Left lung (tissue), 10 donors: ENCODE measurements around the gene COL1A1. TPM values are rescaled to one million over a fixed set of nuclear protein-coding genes. Genes with fewer than 3 reads are reported as not detected.

ENCODE experiments used
- ATAC-seq: fragments of 200-7000 bp; cut with Tn5 transposase; one replicate; pipeline ENCODE4 v1.9.1; 2020; ENCODE audit warnings: moderate library complexity
- DNase-seq, 4 donors: peaks; one replicate each; pipeline ENCODE4 v3.0.0-alpha.2; 2013 to 2020
- H3K27ac ChIP-seq, 2 donors: fragments of 200-600 bp; sonication (generic) in 1 of 2; one replicate each; pipeline versions ENCODE4 v1.5.0 to v1.8.0; 2020 to 2021
- H3K27me3 ChIP-seq, 2 donors: fragments of 200-600 bp; sonication (generic) in 1 of 2; one replicate each; pipeline versions ENCODE4 v1.5.0 to v1.8.0; 2020 to 2021
- H3K36me3 ChIP-seq, 2 donors: fragments of 200-600 bp; sonication (generic) in 1 of 2; one replicate each; pipeline versions ENCODE4 v1.5.0 to v1.8.0; 2020 to 2021
- H3K4me1 ChIP-seq, 2 donors: fragments of 200-600 bp; one replicate each; pipeline ENCODE4 v1.8.0; 2021
- H3K4me3 ChIP-seq, 2 donors: fragments of 200-600 bp; sonication (generic) in 1 of 2; one replicate each; pipeline versions ENCODE4 v1.5.0 to v1.8.0; 2020 to 2021; ENCODE audit warnings: mild to moderate bottlenecking in 1 of 2
- H3K9me3 ChIP-seq, 2 donors: fragments of 200-600 bp; sonication (generic) in 1 of 2; one replicate each; pipeline versions ENCODE4 v1.5.0 to v1.8.0; 2020 to 2021
- intact Hi-C, 2 donors: fragments of 100-400 bp; cut with DNase I; formaldehyde crosslinking; loops; one replicate each; pipeline versions ENCODE4 v1.11.2 to v1.14.2; 2022
- polyA plus RNA-seq, 6 donors: library from polyadenylated mRNA; unstranded; fragments of 120-200 nt; gene quantifications; one replicate each; pipeline ENCODE4 v1.2.1, GENCODE V29; 2013; ENCODE audit not compliant: insufficient read length in 6 of 6
- total RNA-seq, 2 donors: library from RNA; stranded (reverse); fragmentation: NEBNext Ultra II Directional; extraction: Animal tissue kit (Norgen Biotek cat#: 25700); gene quantifications; one replicate each; pipeline ENCODE4 v1.2.1, GENCODE V29; 2021
- TF ChIP-seq, protein P1 (sequence below), 2 donors: fragments of 200-600 bp; sonication (generic) in 1 of 2; IDR thresholded peaks; one replicate each; pipeline versions ENCODE4 v1.5.0 to v1.8.0; 2021; ENCODE audit warnings: antibody characterized with exemption in 2 of 2
- donor health status: DM: no; HTN: yes; CAD: no.
- donor health status: DM: no; HTN: no; CAD: no.

The COL1A1 gene
- total and polyA plus RNA-seq, 8 donors = 421 to 4,830 (median 675) TPM

DNA sequence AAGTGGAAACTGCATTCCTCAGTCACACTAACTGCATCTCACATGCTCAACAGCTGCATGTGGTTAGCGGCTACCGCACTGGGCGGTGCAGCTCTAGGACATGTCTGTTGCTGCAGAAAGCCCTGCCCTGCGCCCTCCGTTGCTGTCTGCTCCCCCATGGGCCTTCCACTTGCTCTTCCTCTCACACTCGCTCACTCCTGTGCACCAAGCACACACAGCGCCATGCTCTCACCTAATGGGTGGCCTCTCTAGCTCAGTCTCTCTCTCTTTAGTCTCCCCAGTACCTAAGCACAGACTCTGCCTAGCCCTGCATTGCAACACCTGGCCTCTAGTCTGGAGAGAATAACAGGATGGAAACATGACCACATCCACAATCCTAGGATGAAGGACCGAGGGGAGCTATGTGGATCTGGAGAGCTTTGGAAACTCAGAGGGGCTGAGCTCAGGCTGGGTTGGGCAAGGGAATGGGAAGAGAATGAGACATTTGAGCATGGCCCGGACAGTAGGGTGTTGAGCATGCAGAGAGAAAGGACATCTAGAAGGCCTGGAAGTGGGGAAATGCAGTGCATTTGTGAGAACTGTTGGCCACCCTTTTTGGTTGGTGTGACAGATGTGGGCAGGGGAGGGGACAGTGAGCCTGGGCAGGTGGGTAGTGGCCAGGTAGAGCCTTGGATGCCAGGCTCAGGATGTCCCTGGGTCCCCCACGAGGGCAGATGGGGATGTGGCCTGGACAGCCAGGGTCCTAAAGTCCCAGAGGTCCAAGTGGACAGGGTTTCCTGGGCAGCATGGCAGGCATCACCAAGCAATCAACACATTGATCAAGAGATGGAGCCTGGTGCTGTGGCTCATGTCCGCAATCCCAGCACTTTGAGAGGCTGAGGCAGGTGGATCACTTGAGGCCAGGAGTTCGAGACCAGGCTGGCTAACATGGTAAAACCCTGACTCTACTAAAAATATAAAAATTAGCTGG is 19.6 kb downstream of the COL1A1 start:
- ATAC-seq = no peak
- H3K27ac ChIP-seq = peak overlapping the region in 1 of 2 donors; percentile 13
- peaks cover 0 to 15% of the 10 kb centered on the region in 2 donors for H3K36me3 ChIP-seq
- TF ChIP-seq, protein P1, sequence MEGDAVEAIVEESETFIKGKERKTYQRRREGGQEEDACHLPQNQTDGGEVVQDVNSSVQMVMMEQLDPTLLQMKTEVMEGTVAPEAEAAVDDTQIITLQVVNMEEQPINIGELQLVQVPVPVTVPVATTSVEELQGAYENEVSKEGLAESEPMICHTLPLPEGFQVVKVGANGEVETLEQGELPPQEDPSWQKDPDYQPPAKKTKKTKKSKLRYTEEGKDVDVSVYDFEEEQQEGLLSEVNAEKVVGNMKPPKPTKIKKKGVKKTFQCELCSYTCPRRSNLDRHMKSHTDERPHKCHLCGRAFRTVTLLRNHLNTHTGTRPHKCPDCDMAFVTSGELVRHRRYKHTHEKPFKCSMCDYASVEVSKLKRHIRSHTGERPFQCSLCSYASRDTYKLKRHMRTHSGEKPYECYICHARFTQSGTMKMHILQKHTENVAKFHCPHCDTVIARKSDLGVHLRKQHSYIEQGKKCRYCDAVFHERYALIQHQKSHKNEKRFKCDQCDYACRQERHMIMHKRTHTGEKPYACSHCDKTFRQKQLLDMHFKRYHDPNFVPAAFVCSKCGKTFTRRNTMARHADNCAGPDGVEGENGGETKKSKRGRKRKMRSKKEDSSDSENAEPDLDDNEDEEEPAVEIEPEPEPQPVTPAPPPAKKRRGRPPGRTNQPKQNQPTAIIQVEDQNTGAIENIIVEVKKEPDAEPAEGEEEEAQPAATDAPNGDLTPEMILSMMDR (IDR thresholded peaks at IDR 0.05) = no peak
- H3K4me1 ChIP-seq = peaks cover 11 to 43% of the 10 kb centered on the region in 2 donors
- H3K9me3 ChIP-seq = no peaks in the 10 kb centered on the region
- intact Hi-C loops = no loop called here
- H3K4me3 ChIP-seq = no peak overlapping the region
- no peaks in the 10 kb centered on the region for H3K27me3 ChIP-seq
- DNase-seq = peak in 1 of 4 donors; percentile 61

DNA sequence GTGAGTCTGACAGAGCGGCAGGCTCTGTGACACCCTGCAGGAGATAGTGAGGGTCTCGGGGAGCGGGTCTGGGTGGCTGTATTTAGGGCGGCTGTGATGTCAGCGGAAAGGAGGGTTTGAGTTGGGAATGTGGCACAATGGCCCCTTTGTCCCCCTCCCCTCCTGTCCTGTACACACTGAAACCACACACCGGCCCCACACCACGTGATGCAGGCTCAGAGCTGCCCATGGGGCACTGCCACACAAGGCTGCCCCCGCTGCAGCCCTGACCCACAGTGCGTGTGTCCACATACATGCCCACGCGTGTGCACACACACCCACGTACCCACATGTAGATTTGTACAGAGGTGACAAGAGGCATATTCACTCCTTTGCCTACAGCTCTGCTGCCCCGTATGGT is 20.3 kb downstream of the COL1A1 start:
- Histone ChIP-seq H3K4me3 (no peak overlapping the region), H3K36me3 (peaks cover 0 to 8% of the 10 kb centered on the region in 2 donors), H3K4me1 (peaks cover 11 to 45% of the 10 kb centered on the region in 2 donors), H3K9me3 (no peaks in the 10 kb centered on the region), H3K27ac (no peak overlapping the region), H3K27me3 (no peaks in the 10 kb centered on the region)
- DNase-seq (peak in 1 of 4 donors; percentile 55), ATAC-seq (no peak)
- intact Hi-C loops = no loop called here
- TF ChIP-seq, protein P1 (IDR thresholded peaks at IDR 0.05) = no peak

DNA sequence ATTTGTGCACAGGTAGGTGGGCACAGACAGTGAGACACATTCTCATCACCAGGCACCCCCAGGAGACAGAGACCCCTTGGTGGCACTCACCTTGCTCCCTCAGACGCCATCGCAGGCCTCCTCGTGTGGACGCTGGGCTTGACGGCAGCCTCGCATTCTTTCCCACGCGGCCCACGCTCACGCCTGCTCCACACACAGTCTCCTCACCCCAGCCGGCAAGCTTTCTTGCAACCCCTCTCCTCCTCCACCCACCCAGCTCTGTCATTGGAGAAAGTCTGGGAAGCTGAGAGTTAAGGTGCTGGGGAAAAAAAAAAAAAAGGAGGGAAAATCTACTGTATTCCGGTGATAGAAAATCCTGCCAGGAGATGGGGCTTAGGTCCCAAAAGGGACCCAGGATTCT is 20.8 kb downstream of the COL1A1 start:
- TF ChIP-seq, protein P1 (IDR thresholded peaks at IDR 0.05) = no peak
- no peak overlapping the region for H3K4me3 ChIP-seq
- no peak for ATAC-seq
- no peaks in the 10 kb centered on the region for H3K9me3 ChIP-seq
- no peak overlapping the region for H3K27ac ChIP-seq
- peaks cover 0 to 3% of the 10 kb centered on the region in 2 donors for H3K36me3 ChIP-seq
- intact Hi-C loops = no loop called here
- no peaks in the 10 kb centered on the region for H3K27me3 ChIP-seq
- peaks cover 11 to 45% of the 10 kb centered on the region in 2 donors for H3K4me1 ChIP-seq
- DNase-seq = no peak

DNA sequence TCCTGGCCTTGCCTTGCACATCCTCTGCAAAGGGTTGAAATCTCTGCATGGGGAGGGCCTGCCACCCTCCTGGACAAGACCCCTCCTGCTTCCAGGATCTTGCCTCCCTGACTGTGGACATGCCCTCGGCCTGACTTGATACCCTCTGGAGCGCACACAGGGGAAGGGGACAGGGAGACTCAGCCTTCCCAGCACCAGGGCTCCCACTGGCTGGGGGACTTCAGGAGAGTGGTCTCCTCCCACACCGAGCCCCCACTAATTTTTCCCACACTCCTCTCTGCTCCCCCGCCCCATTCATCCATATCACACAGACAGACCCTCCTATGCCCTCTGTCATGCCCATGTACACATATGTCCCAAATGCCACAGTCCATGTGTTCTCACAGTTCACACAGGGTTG is 21.3 kb downstream of the COL1A1 start:
- DNase-seq = peak in 1 of 4 donors; percentile 37
- H3K27ac ChIP-seq = no peak overlapping the region
- no peaks in the 10 kb centered on the region for H3K27me3 ChIP-seq
- no peaks in the 10 kb centered on the region for H3K36me3 ChIP-seq
- intact Hi-C loops = no loop called here
- no peak for ATAC-seq
- H3K4me1 ChIP-seq = peaks cover 11 to 45% of the 10 kb centered on the region in 2 donors
- H3K4me3 ChIP-seq = no peak overlapping the region
- TF ChIP-seq, protein P1 (IDR thresholded peaks at IDR 0.05) = no peak
- H3K9me3 ChIP-seq = no peaks in the 10 kb centered on the region
